GM19025 (cell line): ENCODE results near the gene MYO19.
"Not testable (repeated sequence)": the region's sequence is repeated elsewhere in the genome, so short reads cannot be mapped to it uniquely, and the experiment has no call there.

Experiments used
- ATAC-seq: cut with Tn5 transposase; IDR thresholded peaks from one replicate; pipeline ENCODE4 v1.9.1; 2021; ENCODE audit warnings: mild to moderate bottlenecking, low read depth, moderate library complexity; ENCODE audit not compliant: unreplicated experiment

MYO19 gene

DNA sequence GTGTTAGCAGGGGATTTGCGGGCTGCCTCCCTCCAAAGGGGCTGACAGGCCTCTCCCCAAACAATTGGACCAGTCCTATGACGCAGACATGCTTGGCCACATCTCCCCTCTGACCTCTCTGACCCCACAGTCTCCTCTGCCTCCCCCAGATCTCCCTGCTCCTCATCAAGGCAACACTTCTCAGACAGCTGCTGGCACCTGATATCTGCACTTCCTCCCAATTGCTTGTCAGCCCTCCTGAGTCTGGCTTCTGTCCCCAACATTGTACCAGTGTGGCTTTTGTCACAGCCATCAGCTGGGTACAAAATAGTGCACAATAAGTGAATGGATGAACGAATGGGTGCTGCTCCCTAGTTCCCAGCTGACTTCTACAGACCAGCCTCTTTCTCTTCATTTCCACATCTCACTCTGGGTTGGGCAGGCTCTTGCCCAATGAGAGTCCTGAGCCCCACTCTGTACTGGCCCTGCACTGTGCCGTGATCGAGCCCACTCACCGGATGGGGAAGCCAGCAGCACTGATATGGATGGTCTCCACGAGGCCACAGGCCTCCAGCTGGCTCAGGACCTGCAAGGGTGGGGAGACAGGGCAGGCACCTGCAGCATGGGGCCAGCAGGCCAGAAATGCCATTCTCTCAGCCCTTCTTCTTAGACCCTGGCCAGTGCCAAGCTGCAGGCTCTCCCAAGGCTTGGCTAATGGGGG is 31.1 kb downstream of the MYO19 start:
- ATAC-seq: no peak

DNA sequence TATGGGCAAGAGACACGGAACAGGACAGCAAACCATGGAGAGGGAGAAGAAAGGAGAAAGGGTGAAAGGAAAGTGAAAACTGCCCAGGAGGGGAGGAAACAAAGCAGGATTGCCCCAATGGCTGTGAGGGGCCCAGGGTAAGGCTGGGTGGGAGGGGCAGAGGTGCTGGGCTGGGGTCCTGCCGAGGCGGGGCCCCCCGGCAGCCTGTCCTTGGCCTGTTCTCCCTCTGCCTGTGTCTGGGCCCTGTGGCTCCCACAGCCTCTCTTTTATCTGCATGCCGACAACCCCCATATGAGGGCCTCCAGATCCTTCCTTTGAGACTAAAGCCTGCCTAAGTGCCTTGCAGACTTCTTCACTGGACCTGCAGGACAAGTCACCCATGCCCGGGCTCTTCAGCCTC is 32.7 kb downstream of the MYO19 start:
- no peak for ATAC-seq

DNA sequence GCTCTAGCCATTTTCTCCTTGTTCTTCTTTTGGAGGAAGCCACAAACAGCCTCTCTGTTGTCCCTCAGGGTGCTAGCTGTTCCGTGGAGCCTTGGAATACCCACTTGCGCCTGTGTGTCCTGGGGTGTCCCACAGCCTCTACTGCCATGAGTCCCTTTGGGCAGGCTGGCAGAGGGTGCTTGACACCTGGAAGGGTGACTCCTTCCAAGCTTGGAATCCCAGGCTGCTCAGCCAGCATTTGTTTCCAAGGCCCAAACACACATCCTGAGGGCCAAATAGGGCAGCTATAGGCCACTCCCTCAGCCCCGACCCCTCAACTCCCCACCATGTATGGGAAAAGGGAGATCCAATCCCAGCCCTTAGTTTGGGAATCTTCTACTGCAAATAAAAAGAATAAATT is 33.3 kb downstream of the MYO19 start:
- no peak for ATAC-seq

DNA sequence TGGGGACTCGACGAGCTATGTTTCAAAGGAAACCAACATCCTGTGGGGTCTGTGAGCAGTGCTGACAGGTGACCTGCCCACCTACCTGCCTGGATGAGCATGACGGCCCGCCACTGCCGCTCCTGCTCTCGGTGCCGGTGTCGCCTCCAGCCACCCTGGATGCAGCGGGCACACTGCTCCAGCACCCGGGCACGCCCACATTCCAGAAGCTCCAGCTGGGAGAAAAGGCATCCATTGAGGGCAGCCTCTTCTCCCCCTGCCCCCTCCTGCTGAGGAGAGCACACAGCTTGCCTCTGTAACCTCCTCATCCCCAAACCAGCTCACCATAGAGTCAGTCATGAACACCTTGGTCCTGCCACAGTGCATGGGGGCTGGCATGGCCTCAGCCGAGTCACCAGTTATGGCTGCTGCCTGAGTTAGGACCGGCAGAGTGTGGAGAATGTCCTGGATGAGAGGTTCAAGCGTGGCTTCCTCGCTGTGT is 33.9 kb downstream of the MYO19 start:
- no peak for ATAC-seq

DNA sequence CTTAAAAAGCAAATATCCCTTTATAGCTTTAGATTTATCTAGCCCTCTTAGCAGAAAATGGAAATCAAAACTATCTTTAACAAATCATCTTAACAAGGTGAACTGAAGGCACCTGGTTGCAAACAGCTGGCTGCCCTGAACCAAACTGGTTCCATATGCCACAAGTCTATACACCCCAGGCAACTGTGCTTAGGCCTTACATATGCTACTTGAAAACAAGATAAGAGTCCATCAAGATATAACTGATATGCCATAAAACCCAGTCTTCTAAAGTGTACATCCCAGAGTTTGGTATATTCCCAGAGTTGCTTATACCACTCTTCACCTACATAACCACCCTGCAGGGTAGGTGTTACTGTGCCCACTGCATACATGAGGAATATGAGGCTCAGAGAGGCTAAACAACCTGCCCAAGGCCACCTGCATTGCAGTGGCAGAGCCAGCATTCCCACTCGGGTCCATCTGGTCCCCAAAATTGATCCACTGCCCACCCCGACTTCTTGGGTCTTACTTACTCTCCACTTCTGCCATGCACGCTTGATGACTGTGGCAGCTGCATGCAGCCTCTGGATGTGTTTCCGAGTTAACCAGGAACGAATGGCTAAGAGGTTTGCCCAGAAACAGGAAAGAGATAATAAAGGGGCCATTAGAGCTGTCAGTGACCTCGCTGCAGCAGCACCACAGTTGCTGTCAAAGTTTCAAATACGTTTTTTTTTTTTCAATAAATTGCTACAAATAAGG is 35.9 kb downstream of the MYO19 start:
- no peak for ATAC-seq

DNA sequence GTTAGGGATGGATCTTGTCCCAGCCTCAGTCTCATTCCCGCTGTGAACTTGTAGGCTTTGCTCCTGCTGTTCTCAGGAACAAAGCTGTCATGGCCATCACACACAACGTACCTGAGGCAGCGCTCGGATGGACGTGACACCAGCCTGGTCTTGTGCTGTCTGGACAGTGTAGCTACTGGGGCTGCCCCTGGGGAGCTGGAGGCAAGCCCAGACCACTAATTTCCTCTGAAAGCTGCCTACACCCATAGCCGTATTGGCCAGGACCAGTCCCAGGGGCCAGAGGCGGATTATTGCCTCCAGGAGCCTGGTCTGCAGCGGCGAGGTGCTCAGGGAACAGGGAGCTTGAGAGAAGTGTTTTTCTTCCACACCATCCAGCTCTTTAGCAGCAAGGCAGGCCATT is 36.5 kb downstream of the MYO19 start:
- no peak for ATAC-seq

DNA sequence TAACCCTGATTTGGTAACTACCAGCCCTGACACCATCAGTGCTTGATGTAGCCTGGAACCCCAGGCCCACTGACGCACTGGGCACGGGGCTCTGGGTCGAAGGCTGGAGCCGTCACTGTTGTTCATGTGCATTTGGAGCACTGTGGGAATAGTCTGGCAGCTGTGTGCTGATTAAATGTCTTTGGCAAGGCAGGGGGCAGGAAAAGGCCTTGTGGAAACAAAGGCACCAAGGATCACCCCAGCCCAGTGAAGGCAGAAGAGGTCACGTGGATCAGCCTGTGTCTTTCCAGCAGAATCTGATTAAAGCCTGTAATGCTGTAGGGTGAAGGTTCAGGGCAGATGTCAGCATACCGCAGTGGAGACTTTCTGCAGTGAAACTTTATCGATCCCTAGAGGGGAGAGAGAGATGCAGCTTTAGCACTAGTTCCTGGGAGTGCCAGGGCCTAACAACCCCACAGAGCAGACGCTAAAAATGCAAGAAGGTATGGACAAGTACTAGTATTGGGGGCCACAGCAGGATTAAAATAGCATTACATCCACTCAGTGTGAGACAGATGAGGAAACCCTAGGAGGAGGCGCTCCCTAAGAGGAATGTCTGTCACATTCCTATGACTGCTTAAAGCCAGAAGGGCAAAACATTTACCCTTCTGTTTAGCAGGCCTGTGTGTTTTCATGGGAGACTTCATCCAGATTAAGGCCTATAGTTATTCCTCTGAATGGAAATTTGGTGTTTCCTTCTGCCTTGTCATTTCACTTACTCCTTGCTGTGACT is 38.5 kb downstream of the MYO19 start:
- ATAC-seq: no peak

DNA sequence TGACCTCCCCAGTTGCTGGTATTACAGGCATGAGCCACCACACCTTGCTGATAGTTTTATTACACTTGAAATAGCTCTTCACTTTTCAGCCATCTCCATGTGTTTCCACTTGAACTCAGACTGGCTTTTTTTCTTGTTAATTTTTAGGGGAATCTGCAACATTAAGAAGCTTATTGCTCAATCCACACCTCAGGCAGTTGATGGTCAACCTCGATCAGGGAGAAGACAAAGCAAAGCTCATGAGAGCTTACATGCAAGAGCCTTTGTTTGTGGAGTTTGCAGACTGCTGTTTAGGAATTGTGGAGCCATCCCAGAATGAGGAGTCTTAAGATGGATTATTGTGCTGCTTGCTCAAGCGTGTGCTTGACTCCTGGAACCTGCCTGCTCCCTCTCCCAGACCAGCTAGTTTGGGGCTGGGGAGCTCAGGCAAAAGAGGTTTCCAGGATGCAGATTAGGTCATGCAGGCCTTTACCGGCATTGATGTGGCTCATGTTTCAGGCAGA is 39.5 kb downstream of the MYO19 start:
- no peak for ATAC-seq

DNA sequence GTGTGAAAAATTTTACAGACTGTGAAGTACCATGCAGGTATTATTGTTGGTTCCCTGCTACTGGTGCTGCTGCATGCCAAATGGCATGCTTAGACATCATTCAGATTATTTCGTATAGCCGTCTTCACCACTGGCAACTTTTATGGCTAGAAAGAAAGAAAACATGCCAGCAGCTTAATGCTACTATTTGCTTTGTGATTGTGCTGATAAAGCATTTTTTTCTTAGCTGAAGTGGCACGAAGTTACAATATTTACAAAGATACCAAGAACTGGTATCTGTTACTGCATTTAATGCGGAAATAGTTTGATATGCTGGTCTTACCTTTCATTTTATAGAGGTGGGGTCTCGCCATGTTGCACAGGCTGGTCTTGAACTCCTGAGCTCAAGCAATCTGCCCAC is 40.0 kb downstream of the MYO19 start:
- ATAC-seq: no peak

DNA sequence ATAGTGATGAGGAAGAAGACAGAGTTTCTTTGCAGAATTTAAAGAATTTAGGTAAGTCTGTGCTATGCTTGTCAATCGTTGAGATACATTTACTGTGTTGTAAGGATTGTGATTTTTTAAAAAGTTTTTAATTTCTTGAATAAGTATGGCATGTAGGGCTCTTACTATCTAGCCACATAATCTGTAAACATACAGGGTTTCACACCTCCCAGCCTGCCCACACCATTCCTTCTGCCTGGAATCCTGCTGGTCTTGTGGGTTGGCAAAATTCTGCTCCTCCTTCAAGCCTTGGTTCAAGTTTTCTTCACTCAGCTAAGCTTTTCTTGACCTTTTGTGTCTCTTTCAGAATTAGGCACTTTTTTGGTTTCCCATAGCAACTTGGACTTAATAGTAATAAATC is 40.7 kb downstream of the MYO19 start:
- ATAC-seq: no peak

DNA sequence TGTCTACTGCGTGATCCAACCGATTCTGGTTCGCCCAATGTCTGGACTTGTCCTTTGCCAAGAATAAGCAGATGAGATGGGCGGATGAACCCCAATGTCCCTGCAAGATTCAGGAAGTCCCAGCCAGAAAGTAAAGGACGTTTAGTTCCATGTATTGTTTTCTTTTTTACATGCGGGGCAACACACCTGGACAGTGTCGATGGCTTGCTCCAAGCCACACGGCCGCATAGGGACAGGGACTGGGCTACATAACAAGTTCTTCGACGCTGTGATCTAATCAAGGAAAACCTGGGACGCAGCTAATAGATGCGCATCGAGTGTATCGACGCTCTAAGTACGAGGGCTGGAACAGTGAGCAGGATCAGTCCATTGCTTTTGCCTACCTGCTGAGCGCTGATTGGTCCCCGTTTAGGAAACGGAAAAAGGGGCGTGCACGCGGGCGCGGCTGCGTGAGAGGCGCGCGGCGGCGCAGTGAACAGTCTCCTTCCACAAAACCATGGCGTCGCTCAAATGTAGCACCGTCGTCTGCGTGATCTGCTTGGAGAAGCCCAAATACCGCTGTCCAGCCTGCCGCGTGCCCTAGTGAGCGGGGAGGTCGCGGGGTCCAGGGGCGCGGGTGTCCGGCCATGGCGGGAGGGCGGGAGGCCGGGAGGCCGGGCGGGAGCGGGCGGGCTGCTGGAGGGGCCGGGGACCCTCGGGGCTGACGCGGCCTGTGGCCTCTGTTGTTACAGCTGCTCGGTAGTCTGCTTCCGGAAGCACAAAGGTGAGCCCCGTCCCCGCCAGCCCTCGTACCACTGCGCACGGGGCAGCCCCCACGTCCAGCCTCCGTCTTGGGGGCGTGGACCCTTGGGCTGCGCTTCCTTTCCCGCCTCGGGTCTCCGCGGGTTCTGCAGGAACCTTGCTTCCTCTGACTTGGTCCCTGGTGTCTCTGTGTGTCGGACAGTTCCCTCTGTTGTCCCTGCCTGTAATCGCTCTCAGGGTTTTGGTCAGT is 48.2 kb downstream of the MYO19 start, which contains the start of gene ZNHIT3:
Gene ZNHIT3 (plus strand): TSS at position 478 of the 991 bp plus-strand sequence. CDS start 19 bp downstream, at position 497.
- ATAC-seq: peak; percentile 97

DNA sequence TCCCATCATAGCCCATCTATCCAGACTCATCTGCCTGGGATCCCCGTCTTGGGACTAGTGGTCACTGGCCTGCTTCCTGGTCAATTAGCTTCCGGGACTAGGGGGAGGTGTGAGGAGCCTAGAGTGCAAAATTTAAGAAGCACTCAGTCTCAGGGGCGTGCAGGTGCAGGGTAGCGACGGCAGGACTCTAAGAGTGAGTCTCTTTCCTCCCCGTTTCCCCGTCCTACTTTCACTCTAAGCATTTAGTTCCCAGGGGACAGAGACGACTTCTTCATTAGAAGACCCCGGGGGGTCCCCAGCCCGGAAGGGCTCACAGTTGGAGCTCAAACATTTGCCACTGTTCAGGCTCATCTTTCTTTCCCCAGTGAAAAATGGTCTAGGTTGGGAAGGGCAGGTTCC is 48.9 kb downstream of the MYO19 start:
- ATAC-seq: no peak

DNA sequence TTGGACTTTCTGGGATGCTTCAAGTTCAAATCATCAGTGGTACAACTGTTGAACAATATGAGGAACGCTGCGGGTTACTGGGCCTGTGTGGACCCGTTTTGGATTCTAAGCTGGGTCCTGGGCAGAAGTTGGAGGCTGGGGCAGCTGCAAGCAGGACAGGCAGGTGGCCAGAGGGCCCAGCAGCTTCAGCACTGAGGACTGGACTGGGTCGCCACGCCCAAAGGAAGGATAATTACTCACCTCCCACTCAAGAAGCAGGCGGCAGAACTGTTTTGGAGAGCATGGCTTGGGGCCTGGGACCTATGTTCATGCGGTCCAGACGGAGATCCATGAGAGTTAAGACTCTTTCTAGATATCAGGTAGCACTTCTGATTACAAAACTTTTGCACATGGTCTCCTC is 49.6 kb downstream of the MYO19 start:
- no peak for ATAC-seq

DNA sequence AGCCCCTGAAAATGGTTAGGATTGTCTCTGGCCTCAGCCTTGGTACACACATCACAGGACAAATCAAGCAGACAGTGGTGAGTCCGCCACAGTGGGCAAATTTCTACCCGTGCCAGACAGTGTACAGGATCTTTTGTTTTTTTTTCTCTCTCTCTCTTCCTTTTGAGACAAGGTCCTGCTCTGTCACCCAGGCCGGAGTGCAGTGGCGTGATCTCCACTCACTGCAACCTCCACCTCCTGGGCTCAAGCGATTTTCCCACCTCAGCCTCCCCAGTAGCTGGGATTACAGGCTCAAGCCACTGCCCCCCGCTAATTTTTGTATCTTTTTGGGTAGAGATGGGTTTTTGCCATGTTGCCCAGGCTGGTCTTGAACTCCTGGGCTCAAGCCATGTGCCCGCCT is 50.6 kb downstream of the MYO19 start:
- ATAC-seq: not testable (repeated sequence)

DNA sequence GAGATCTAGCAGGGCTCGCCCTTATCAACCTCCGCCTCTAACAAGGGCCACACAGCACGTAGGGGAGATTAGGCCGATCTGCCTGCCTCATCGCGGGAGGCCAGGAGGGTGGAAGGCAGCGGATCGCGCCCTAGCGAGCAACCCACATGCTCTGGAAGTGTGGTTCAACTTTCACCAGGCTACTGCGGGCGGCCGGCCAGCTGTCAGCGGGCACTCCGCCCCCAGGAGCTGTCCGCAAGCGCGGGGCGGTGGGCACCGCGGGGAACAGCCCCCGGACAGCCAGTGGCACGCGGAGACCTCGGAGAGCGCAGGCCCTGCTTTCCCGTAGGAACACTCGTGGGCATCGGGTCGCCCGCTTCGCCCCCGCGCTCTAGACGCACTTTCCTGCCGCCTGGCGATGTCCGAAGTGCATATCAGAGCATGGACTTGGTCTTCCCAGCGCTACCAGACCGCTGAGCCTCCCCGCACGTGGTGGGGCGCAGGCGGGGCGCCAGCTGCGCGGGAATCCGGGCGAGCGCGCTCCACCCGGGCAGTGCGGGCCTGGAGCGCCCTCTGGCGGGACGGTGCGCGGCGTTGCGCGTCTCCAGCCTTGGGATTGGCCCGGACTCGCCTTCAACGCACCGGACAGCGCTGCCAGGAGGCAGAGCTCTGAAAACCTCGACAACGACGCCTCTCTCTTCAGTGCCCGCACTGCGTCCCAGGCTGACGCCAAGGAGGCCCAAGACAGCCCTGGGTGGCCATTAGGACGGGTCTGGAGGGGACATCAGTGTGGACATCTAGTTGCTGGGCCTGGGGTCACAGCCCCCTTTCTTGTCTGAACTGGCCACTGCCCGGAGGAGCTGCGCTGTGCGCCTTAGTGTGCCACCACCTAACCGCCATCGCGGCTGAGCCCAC is 51.8 kb downstream of the MYO19 start:
- ATAC-seq: no peak

DNA sequence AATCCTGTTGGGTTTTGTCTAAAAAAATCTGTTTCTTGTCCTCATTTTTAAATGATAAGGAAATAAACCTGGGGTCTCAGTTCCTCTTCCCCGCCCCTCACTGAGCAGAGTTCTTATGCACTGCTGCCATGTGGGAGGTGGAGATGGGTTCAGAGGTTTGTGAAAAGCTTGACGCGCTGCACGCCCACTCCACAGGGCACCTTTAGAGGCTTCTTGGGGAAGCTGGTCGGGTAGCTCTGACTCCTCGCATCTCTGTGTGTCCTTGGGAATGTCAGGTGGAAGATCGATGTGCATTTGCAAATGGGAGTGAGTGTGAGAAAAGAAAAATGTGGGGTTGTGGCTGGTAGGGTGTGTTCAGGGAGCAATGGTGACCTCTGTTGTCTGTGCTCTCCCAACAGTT is 52.8 kb downstream of the MYO19 start:
- ATAC-seq: no peak

DNA sequence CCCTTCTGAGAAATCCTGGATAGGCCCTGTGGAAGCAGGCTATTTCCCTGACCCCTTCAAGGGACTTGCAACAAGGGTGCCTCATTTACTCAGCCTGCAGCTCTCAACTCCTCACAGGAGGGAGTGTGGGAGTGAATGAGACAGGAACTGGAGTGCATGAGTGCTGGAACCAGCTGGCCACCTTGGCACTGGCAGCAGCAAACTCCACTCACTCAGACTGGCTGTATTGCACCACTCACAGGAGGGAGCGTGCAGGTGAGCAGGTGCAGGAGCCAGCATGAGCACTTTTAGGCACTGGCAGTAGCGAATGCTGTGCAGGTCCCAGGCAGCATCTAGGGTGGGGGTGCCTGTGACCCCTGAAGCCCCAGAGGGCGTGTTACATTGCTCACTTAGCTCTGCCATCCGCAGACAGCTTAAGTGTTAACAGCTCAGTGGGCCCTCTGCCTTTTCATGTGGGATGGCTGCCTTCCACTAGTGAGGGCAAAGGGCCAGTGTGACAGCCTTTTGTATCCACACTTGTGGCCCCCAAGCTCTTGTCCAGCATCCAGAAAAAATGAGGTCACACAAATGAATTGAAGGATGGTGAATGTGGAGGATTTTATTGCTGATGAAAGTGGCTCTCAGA is 59.2 kb downstream of the MYO19 start:
- no peak for ATAC-seq

DNA sequence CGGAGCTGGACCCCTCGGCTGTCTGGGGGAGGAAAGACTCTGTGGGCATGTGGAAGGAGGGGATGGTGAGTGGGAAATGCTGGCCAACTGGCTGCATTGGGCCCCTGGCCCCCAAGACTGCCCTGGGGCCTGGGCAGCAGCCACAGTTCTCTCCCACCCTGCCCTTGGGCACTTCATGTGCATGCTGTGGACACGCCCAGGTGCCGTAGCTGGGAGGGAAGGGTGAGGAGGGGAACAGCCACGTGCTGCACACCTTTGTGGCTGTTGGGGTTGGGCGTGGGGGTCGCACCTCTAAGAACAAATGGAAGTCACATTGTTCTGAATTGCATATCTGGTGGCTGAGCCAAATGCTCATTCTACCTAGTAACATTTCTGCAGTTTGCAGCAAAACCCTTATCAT is 60.1 kb downstream of the MYO19 start:
- no peak for ATAC-seq
